Stimulated activated CD4-positive, alpha-beta T cell treated with anti-CD3 and anti-CD28 coated beads, Interleukin-12 subunit alpha, Interleukin-12 subunit beta, amount 100 ng/mL, for 4 hours (primary cell): ENCODE measurements around the gene ARHGAP42.
"Not testable (repeated sequence)": the region's sequence is repeated elsewhere in the genome, so short reads cannot be mapped to it uniquely, and the experiment has no call there.

Source experiments
- DNase-seq: peaks from one replicate; pipeline ENCODE4 v3.0.0-alpha.2; 2020

ARHGAP42 gene

GRCh38 chr11:100878474-100878873 is 191.4 kb downstream of the ARHGAP42 start:
- DNase-seq: no peak

- no peak for DNase-seq
These were observed 195.9 kb downstream of the ARHGAP42 start for GRCh38 chr11:100882957-100883356.

GRCh38 chr11:100883830-100884229 is 196.7 kb downstream of the ARHGAP42 start:
- DNase-seq: no peak

- DNase-seq: no peak
These were observed 200.6 kb downstream of the ARHGAP42 start for GRCh38 chr11:100887659-100888058.

DNA sequence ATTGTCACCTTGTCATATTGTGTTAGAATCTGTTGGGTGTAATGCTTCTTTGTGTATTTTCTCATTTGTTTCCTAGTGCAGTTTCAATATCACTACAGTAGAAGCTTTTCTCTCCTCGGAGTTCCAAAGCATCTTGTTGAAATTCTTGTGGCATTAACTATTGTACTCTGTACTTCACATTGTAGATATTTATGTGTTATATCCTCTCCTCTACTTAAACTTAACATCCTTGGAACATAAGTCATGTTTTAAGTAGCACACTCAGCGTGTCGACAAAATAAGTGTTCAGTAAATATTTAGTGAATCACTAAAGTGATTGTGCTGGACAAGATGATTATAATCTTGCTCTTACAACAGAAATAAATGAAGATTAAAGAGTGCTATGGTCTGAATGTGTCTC is 201.7 kb downstream of the ARHGAP42 start:
- no peak for DNase-seq

DNA sequence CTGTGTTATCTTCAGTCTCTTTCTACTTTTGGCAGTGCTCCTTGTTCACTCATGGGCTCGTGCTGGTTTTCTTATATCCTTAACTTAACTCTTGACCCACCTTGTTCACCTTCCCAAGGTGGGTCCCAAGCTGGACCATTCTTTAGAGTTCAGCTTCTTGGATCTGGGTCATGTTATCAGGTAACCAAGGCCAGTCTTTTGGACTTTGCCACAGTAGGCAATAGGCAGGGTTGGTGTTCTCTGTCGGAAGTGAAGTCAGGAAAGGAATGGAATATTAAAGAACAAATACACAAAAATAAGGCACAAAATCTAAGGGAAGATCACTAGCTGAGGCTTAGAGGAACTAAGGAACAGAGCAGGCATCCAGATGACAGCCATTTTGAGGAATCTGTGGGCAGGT is 202.7 kb downstream of the ARHGAP42 start:
- DNase-seq: no peak

DNA sequence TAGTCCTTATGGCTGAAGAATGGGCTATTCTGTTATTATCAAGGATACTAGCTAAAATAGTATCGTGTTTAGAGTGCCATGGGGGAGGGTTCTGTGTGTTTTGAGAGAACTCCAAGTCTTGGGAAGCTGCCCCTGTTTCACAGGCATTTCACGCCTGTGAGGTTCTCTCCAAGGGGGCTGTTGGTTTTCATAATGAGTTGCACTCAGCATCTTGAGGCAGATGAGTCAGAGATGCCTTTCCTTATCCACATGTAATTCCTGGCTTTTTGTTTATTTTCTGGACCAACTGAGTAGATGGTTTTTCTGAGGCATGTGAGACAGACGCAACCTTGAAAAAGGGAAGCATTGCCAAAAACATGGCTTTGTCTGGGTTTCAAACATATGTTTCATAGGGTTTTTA is 203.7 kb downstream of the ARHGAP42 start:
- no peak for DNase-seq

GRCh38 chr11:100892886-100893285 is 205.8 kb downstream of the ARHGAP42 start:
- DNase-seq: no peak

- no peak for DNase-seq
These were observed 208.4 kb downstream of the ARHGAP42 start for GRCh38 chr11:100895449-100895848.

DNA sequence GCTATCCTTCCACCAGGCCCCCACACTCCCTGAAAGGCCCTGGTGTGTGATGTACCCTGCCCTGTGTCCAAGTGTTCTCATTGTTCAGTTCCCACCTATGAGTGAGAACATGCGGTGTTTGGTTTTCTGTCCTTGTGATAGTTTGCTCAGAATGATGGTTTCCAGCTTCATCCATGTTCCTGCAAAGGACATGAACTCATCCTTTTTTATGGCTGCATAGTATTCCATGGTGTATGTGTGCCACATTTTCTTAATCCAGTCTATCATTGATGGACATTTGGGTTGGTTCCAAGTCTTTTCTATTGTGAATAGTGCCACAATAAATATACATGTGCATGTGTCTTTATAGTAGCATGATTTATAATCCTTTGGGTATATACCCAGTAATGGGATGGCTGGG is 208.9 kb downstream of the ARHGAP42 start:
- not testable (repeated sequence) for DNase-seq

GRCh38 chr11:100901471-100901870 is 214.4 kb downstream of the ARHGAP42 start:
- DNase-seq: not testable (repeated sequence)

- no peak for DNase-seq
These were observed 215.5 kb downstream of the ARHGAP42 start for GRCh38 chr11:100902454-100903141.

DNA sequence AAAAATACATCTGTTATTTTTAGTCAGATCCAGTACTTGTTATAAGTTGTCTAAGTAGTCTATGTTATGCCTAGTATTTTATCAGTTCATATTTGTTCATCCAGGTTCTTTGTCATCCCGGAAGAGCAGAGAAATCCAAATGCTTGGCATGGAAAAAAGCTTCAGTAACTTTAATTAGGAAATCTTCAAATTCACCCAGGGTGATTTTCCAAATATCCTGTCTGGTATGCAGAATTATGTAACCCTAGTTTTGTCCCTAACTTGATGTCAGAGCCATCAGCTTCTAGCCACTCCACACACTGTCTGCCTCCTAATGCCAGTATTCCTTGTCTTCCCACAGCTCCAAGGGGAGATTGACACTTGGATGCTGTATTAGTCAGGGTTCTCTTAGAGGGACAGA is 216.2 kb downstream of the ARHGAP42 start:
- DNase-seq: no peak

DNA sequence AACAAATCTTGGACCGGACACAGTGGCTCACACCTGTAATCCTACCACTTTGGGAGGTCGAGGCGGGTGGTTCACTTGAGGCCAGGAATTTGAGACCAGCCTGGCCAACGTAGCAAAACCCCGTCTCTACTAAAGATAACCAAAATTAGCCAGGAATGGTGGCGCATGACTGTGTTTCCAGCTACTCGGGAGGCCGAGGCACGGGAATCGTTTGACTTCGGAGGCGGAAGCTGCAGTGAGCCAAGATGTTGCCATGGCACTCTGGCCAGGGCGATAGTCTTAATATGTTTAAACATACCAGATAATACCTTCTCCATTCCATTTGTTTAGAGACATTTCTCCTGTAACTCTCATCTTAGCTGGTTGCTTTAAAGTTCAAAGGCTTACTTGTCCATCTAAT is 218.6 kb downstream of the ARHGAP42 start:
- DNase-seq: no peak

GRCh38 chr11:100908746-100909145 is 221.7 kb downstream of the ARHGAP42 start:
- no peak for DNase-seq

- DNase-seq: no peak
These were observed 223.7 kb downstream of the ARHGAP42 start for GRCh38 chr11:100910808-100911207.

DNA sequence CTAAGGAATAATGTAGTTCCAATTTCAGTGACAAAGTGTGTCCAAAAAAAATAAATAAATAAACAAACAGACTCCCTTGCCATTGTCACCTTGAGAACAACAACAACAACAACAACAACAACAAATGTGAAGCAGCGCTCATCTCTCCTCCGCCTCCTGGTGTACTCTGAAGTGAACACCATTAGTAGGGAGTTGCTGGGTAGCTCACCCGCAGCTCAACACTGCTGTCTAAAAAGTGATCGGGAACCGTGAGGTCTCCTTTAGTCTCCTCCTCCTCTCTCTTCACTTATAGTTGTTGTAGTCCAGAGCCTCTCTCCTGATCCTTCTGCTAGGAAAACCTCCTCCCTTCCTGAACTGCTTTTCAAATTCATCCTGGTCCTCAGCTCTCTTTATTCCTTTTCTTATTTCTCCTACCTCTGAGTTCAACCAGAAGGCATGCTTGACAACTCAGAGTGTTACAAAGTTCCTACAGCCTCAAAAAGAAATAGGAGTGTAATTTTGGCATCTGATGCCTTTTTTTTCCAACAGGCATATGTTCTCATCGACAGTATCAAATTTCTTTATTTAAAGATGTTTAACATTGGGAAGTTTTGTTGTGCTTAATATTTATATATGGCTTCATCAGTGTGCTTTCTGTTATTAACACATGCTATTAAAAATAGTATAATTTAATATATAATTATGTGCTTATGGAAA is 227.5 kb downstream of the ARHGAP42 start:
- no peak for DNase-seq

- DNase-seq: no peak
These were observed 231.7 kb downstream of the ARHGAP42 start for GRCh38 chr11:100918551-100919500.

DNA sequence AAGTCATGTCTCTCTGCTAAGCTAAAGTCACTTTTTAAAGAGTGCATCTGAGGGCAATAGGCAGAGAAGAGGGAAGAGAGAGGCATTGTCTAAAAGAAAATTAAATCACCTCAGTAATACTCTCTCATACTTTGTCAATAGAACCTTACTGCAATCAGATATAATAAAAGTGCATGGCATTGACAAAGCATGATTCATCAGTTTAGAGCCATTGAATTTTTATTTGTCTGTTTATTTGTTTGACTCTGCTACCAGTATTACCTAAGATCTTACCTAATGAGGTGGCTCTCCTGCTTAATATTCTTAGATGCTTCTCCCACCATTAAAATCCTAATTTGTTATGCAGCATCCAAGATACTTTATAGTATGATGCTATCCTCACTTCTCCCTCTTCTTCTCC is 233.5 kb downstream of the ARHGAP42 start:
- no peak for DNase-seq

- no peak for DNase-seq
These were observed 235.0 kb downstream of the ARHGAP42 start for GRCh38 chr11:100922121-100922520.

DNA sequence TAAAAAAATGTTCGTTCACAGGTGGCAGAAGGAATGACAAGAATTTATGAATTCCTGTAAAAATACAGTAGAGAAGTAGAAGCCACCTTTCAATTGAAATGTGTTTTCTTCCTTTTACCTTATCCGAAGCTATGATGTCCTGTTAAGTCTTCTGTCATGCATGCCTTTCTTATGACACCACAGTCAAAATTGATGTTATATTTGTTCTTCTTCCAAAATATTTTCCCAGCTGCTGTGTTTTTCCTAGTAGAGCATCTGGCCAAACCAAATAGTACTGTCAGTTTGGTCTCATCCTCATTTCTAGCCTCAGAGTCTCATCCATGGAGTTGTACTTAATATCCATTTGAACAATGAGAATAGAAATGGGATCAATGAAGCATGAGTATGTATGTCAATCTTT is 236.5 kb downstream of the ARHGAP42 start:
- no peak for DNase-seq

- no peak for DNase-seq
These were observed 238.8 kb downstream of the ARHGAP42 start for GRCh38 chr11:100925935-100926334.

DNA sequence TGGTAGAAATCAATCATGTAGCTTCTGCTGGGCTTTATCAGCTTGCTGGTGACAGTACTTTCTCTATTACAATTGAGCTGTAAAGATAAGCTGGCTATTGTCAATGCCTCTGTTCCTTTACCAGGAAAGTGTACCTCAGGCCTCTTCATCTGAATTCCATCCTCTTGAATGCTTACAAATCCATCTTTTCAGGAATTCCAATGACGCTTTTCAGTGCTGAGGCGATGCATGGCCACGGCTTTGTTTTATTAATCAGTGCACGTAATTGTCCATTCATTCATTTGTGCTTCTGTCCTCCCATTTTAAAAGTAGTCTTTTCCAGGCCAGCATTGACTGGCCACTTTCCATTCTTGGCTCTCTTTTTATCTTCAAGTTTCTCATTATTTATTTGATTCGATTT is 240.5 kb downstream of the ARHGAP42 start:
- no peak for DNase-seq

DNA sequence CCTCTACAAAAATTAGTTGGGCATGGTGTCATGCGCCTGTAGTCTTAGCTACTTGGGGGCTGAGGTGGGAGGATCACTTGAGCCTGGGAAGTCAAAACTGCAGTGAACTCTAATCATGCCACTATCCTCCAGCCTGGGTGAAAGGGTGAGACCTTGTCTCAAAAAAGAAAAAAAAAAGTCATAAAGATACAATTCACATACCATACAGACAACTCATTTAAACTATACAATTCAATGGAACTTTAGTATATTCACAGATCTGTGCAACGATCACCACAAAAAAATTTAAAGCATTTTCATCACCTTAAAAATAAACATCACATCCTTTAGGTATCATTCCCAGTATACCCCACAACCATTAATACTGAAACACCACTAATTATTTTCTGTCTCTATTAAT is 241.3 kb downstream of the ARHGAP42 start:
- no peak for DNase-seq
